ENCODE measurements around the gene NOTCH3. TPM values are rescaled to one million over a fixed set of nuclear protein-coding genes. Genes with fewer than 3 reads are reported as not detected.

Gene NOTCH3
- total and polyA plus RNA-seq, 12 donors: 18.7 to 45.5 (median 31.9) TPM

DNA sequence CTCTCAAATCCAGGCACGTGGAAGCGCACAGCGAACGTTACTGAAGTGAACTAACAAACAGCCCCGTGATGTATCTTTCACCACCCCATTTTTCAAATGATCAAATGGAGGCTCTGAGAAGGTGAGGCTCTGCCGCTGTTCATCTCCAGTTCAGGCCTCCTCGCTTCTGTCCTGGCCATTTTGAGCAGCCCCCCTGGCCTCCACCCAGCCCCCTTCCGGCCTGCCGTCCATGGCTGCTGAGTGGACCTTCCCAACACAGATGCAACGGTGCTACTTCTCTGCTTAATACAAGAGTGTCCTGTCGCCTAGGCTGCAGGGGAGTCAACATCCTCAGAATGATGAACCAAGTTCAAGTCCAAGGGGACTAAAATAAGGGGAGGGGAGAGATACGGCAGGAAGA lies 83.9 kb downstream of the NOTCH3 start:
- 73 to 78% methylated on average over 12 of the region's 12 CpGs for WGBS, 2 donors
- TF ChIP-seq, protein P1, sequence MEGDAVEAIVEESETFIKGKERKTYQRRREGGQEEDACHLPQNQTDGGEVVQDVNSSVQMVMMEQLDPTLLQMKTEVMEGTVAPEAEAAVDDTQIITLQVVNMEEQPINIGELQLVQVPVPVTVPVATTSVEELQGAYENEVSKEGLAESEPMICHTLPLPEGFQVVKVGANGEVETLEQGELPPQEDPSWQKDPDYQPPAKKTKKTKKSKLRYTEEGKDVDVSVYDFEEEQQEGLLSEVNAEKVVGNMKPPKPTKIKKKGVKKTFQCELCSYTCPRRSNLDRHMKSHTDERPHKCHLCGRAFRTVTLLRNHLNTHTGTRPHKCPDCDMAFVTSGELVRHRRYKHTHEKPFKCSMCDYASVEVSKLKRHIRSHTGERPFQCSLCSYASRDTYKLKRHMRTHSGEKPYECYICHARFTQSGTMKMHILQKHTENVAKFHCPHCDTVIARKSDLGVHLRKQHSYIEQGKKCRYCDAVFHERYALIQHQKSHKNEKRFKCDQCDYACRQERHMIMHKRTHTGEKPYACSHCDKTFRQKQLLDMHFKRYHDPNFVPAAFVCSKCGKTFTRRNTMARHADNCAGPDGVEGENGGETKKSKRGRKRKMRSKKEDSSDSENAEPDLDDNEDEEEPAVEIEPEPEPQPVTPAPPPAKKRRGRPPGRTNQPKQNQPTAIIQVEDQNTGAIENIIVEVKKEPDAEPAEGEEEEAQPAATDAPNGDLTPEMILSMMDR (IDR thresholded peaks at IDR 0.05): no peak
- Histone ChIP-seq H3K4me1 (peaks cover 10 to 33% (median 23%) of the 10 kb centered on the region in 9 donors), H3K4me3 (no peak overlapping the region), H3K27me3 (no peaks in the 10 kb centered on the region), H3K36me3 (peaks cover 0 to 100% (median 69%) of the 10 kb centered on the region in 9 donors), H3K9me3 (no peaks in the 10 kb centered on the region), H3K27ac (peak overlapping the region in 4 of 10 donors; percentile 39 to 71 (median 65))
- DNase-seq (no peak), ATAC-seq (no peak)
- intact Hi-C loops (cut with DNase I): loop anchor here in 1 of 10 donors (10.0 kb wide), 1 partner anchor 128 kb away; no protein-coding TSS in a partner anchor

DNA sequence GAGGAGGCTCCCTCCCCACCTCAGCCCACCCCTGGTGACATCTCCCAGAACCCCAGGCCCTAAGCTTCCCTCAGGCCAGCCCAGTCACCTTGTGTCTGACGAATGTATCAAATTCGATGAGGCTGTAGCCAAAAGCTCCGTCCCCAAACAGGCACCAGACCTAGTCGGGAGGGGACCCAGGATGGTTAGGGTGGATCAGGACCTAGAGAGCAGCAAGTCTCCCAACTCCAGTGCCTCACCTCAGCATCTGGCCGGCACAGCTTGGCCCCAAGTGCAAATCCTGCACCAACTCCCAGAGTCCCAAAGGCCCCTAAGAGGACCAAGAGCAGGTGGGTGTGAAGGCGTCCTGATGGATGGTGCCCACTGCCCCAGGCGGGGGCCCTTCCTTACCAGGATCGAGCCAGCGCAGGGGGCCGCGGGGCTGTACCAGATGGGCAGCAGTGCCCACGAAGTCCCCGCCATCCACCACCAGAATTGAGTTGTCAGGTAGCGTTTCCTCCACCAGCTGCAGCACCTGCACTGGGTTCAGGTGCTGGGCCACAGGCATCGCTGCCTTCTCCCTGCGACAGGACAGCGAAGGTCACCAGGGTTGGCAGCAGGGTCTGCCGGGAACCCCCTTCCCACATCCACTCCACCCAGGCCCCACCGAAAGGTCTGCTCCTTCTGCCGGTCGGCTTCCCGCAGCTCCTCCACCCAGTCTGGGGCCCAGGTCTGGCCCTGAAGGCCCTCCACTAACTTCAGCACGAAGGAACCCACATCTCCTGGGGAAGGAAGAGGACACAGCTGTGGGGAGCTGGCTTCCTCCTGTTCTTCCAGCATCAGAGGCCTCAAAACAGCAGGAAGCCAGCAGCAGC lies 84.8 kb downstream of the NOTCH3 start:
- Histone ChIP-seq H3K27ac (peak overlapping the region in 9 of 10 donors; percentile 53 to 79 (median 65)), H3K4me1 (peaks cover 10 to 33% (median 23%) of the 10 kb centered on the region in 9 donors), H3K4me3 (no peak overlapping the region), H3K9me3 (no peaks in the 10 kb centered on the region), H3K36me3 (peaks cover 0 to 100% (median 68%) of the 10 kb centered on the region in 9 donors), H3K27me3 (no peaks in the 10 kb centered on the region)
- ATAC-seq: peak in 1 of 8 donors; percentile 4
- TF ChIP-seq, protein P1 (IDR thresholded peaks at IDR 0.05): no peak
- intact Hi-C loops (cut with DNase I): loop anchor here in 1 of 10 donors (10.0 kb wide), 1 partner anchor 129 kb away; no protein-coding TSS in a partner anchor
- 72 to 76% methylated on average over 23 of the region's 23 CpGs for WGBS, 2 donors
- no peak for DNase-seq

DNA sequence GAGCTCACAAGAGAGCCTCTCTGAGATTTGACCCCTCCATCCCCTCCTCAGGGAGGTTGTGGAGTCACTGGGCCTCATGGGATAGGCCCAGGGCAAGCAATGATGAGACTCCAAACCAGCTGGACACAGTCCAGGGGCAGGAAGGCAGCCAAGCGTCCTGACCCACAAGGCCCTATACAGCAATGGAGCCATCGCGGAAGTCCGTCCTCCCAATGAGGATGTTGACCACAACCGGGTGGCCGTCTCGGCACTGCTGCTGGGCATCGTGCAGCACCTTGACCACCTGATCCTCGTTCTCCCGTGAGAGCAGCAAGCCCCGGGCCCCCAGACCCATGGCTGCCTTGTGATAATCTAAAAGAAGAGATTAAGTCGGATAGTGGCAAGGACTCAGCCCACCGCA lies 85.7 kb downstream of the NOTCH3 start:
- Histone ChIP-seq H3K4me1 (peaks cover 10 to 33% (median 23%) of the 10 kb centered on the region in 9 donors), H3K4me3 (no peak overlapping the region), H3K27me3 (no peaks in the 10 kb centered on the region), H3K9me3 (no peaks in the 10 kb centered on the region), H3K36me3 (peaks cover 0 to 100% (median 75%) of the 10 kb centered on the region in 9 donors), H3K27ac (peak overlapping the region in 9 of 10 donors; percentile 53 to 79 (median 65))
- WGBS, 2 donors: 23 to 27% methylated on average over 13 of the region's 13 CpGs
- intact Hi-C loops (cut with DNase I): loop anchor here in 1 of 10 donors (10.0 kb wide), 1 partner anchor 130 kb away; no protein-coding TSS in a partner anchor
- DNase-seq: peak; percentile 89 to 91
- TF ChIP-seq, protein P1 (IDR thresholded peaks at IDR 0.05): no peak
- peak; percentile 73 to 92 (median 82) for ATAC-seq

DNA sequence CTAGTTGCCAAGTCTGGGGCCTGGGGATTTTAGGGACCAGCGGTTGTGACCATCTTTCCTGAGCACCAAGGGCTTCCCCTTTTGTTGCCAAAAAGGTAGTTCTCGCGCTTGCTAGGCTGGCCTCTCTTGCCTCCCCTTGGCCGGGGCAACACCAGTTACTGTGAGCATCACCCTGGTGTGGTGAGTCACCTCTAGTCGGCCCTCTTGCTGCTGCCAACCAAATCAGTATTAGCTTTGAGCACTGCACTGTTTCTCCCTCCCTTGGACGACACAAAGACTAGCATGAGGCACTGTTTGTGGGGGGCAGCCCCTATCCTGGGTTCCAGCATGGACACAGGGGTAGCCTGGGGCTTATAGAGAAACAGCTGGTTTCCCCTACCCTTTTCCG lies 86.6 kb downstream of the NOTCH3 start:
- H3K4me3 ChIP-seq: no peak overlapping the region
- no peak for DNase-seq
- ATAC-seq: peak in 3 of 8 donors; percentile 25 to 38 (median 31)
- peak overlapping the region in 5 of 10 donors; percentile 4 to 71 (median 65) for H3K27ac ChIP-seq
- peaks cover 0 to 100% (median 73%) of the 10 kb centered on the region in 9 donors for H3K36me3 ChIP-seq
- no peaks in the 10 kb centered on the region for H3K27me3 ChIP-seq
- TF ChIP-seq, protein P1 (IDR thresholded peaks at IDR 0.05): no peak
- intact Hi-C loops (cut with DNase I): loop anchor here in 1 of 10 donors (10.0 kb wide), 1 partner anchor 131 kb away; no protein-coding TSS in a partner anchor
- H3K4me1 ChIP-seq: peaks cover 10 to 33% (median 23%) of the 10 kb centered on the region in 9 donors
- H3K9me3 ChIP-seq: no peaks in the 10 kb centered on the region
- 64 to 73% methylated on average over 7 of the region's 7 CpGs for WGBS, 2 donors

All from heart right ventricle (tissue), 16 donors.